GM19324 (cell line): ENCODE results near the gene FGGY.
A peak's percentile ranks its signal among the peaks of the same experiment; 100 is the strongest.

Experiments
- ATAC-seq: cut with Tn5 transposase; IDR thresholded peaks from one replicate; pipeline ENCODE4 v1.9.1; 2021; ENCODE audit warnings: mild to moderate bottlenecking, moderate library complexity; ENCODE audit not compliant: unreplicated experiment, low FRiP score

Gene FGGY

GRCh38 chr1:59409549-59409948 lies 112.7 kb downstream of the FGGY start:
- ATAC-seq, result no peak

- peak; percentile 58 for ATAC-seq
These were observed 113.1 kb downstream of the FGGY start for GRCh38 chr1:59409986-59410385.

GRCh38 chr1:59410457-59410856 lies 113.6 kb downstream of the FGGY start:
- peak; percentile 36 for ATAC-seq

GRCh38 chr1:59411147-59411546 lies 114.3 kb downstream of the FGGY start:
- no peak for ATAC-seq

GRCh38 chr1:59412718-59413326 lies 115.9 kb downstream of the FGGY start:
- ATAC-seq, result peak; percentile 39

- no peak for ATAC-seq
These were observed 116.4 kb downstream of the FGGY start for GRCh38 chr1:59413327-59413720.

GRCh38 chr1:59414406-59415133 lies 117.7 kb downstream of the FGGY start:
- ATAC-seq, result no peak

- ATAC-seq, result no peak
These were observed 118.5 kb downstream of the FGGY start for GRCh38 chr1:59415286-59415850.

- no peak for ATAC-seq
These were observed 119.0 kb downstream of the FGGY start for GRCh38 chr1:59415881-59416280.

- ATAC-seq, result no peak
These were observed 120.5 kb downstream of the FGGY start for GRCh38 chr1:59417406-59417805.

GRCh38 chr1:59418363-59419144 lies 121.7 kb downstream of the FGGY start:
- no peak for ATAC-seq

- no peak for ATAC-seq
These were observed 122.7 kb downstream of the FGGY start for GRCh38 chr1:59419361-59420140.

GRCh38 chr1:59421232-59421920 lies 124.5 kb downstream of the FGGY start:
- ATAC-seq, result no peak

GRCh38 chr1:59422921-59423575 lies 126.2 kb downstream of the FGGY start:
- no peak for ATAC-seq

- no peak for ATAC-seq
These were observed 130.3 kb downstream of the FGGY start for GRCh38 chr1:59427155-59427554.

- ATAC-seq, result no peak
These were observed 130.9 kb downstream of the FGGY start for GRCh38 chr1:59427784-59428183.

GRCh38 chr1:59428828-59429227 lies 131.9 kb downstream of the FGGY start:
- no peak for ATAC-seq

GRCh38 chr1:59429656-59430055 lies 132.8 kb downstream of the FGGY start:
- ATAC-seq, result no peak

- no peak for ATAC-seq
These were observed 134.8 kb downstream of the FGGY start for GRCh38 chr1:59431566-59432294.
